ENCODE measurements around the gene HMCES.

Gene HMCES, protein sequence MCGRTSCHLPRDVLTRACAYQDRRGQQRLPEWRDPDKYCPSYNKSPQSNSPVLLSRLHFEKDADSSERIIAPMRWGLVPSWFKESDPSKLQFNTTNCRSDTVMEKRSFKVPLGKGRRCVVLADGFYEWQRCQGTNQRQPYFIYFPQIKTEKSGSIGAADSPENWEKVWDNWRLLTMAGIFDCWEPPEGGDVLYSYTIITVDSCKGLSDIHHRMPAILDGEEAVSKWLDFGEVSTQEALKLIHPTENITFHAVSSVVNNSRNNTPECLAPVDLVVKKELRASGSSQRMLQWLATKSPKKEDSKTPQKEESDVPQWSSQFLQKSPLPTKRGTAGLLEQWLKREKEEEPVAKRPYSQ

DNA sequence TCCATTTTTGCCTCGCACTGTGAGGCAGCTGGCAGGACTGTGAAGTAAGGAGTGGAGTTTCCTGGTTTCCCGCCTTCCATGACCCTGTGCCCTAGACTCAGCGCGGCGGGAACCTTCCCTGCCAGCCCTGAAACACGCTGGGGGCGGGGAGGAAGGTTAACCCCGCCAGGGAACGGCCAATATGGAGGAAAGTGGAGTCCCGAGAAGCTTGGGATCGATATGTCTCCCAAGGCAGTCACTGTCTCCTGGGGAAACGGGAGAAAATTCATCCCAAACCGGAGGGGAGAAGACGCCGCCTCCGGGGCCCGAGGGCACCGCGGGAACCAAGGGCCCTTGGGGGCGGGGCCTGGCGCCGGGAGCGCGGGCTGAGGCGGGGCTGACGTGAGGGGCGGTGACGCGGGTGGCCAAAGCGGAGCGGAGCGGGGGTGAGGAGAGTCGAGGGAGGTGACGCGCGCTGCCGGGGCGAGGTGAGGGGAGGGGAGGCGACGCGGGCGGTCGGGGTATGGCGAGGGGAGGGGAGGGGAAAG is at the start of gene HMCES:
TSS of gene HMCES (plus strand) at position 432 of the 527 bp plus-strand sequence. CDS start 863 bp downstream, outside the sequence.
- DNase-seq: peak; percentile 96

DNA sequence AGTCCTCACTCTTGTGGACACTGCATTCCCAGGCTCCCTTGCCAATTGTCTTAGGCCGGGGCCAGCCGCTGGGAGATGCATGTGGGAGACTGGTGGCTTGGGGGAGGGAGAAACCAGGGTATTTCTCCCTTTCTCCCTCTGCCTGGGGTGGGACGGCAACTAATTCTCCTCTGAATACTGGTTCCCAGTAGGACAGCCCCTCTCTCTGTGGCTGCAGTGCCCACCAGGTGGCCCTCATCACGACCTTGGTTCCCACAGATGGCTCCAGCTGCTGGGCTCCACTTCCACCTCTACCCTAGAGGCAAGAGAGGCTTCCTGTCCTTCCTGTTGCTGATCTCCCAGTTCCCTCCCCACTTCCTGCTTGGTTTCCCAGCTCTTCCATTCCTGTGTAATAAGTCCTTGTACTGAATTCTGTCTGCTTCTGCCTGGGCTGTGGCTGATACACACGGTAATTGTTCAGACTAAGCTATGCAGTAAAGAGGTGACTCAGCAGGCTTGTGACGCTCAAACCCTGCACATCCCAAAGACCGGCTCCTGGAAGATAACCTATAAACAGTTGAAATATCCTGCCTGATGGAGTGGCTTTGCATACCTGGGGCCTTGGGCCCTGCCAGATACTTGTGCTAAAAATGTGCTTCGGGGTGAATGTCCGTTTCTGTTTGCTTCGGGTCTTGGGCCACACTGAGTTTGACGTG is 49.6 kb upstream of the HMCES start:
- DNase-seq: no peak

DNA sequence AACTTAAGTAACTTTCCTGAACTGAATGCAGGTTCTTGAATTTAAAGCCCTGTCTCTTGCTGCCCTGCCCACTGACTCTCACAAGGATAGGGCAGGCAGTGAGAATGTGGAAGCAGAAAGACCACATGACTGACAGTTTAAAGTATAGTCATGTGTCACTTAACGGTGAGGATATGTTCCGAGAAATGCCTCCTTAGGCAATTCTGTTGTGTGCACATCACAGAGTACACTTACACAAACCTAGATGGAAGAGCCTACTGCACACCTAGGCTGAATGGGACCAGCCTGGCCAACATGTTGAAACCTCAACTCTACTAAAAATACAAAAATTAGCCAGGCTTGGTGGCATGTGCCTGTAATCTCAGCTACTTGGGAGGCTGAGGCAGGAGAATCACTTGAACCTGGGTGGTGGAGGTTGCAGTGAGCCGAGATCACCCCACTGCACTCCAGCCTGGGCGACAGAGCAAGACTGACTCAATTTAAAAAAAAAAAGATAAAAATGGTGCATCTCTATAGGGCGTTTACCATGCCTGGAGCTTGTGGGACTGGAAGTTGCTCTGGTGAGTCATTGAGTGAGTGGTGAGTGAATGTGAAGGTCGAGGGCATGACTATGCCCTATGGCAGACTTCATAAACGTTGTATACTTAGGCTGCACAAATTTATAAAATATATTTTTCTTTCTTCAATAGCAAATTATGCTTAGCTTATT is 48.2 kb upstream of the HMCES start:
- no peak for DNase-seq

DNA sequence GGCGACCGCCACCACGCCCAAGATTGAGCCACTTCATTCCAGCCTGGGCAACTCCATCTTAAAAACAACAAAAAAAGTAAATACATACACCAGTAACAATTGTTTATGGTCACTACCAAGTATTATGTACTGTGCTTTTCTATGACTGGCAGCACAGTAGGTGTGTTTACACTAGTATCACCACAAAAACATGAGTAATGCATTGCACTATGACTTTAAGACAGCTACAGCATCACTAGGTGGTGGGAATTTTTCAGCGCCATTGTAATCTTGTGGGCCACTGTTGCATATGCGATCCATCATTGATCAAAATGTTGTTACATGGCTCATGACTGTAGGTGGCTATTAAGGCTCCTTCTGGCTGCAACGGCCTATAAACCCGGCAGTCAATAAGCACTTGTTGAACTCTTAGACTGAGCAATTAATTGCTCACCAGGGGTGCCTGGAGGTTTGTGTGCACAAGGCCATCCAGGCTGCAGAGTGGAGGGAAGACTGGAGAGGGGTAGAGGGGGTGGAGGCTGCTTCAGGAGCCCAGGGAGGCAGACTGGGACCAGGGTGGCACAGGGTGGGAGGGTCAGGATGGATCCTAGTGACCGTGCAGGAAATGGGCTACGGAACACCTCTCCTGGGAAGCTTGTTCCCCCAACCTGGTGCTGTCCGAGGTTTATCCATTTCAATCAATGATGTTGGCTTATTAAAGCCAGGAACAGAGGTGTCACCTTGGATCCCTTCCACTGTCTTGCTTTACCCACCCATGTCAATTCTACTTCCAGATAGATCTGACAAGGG is 47.1 kb upstream of the HMCES start:
- DNase-seq: no peak

DNA sequence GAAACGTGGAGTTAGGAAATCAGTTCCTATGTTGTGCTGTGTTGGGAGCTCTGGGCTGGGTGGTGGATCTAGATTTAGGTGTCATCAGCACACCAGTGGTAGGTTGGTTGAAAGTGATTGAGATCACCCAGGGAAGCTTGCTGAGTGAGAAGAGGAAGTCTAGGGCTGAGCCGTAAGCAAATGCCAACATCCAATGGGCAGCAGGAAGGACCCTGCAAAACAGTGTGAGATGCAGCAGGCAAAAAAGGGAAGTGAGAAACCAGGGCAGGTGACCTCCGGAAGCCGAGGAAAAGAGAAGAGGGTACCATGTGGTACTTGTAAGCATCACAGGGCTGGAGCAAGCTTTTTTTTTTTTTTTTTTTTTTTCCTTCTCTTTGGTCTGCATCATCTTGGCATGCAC is 45.1 kb upstream of the HMCES start:
- DNase-seq: no peak

DNA sequence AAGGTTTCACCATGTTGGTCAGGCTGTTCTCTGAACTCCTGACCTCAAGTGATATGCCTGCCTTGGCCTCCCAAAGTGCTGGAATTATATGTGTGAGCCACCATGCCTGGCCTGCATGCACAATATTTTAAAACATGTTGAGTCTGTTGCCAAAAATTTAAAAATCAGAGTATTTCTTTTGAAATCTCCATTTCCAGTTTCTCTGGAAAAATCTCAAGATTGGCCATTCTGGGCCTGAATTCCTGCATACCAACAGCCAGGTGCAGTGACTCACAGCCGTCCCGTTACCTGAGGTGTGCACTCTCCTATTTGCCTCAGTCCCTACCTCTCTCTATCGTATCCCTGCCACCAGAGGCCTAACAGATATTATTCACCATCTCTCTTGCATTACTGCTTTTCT is 44.2 kb upstream of the HMCES start:
- no peak for DNase-seq

DNA sequence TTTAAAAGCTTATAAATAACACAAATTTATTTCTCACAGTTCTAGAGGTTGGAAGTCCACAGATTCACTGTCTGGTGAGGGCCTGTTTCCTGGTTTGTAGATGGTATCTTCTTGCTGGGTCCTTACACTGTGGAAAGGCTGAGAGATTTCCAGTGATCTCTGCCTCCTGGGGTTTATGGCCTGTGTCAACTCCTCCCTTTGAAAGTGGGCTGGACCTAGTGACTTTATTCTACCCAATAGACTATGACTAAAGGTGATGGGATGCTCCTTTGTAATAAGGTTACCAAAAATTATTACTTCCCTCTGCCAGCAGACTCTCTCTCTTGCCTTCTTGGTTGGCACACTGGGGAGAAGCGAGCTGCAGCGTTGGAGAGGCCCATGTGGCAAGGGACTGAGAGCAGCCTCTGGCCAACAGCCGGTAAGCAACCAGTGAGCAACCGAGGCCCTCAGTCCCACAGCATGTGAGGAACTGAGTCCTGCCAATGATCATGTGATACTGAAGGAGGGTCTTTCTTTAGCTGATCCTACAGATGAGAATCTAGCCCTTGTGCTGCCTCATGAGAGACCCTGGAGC is 43.2 kb upstream of the HMCES start:
- DNase-seq: no peak

DNA sequence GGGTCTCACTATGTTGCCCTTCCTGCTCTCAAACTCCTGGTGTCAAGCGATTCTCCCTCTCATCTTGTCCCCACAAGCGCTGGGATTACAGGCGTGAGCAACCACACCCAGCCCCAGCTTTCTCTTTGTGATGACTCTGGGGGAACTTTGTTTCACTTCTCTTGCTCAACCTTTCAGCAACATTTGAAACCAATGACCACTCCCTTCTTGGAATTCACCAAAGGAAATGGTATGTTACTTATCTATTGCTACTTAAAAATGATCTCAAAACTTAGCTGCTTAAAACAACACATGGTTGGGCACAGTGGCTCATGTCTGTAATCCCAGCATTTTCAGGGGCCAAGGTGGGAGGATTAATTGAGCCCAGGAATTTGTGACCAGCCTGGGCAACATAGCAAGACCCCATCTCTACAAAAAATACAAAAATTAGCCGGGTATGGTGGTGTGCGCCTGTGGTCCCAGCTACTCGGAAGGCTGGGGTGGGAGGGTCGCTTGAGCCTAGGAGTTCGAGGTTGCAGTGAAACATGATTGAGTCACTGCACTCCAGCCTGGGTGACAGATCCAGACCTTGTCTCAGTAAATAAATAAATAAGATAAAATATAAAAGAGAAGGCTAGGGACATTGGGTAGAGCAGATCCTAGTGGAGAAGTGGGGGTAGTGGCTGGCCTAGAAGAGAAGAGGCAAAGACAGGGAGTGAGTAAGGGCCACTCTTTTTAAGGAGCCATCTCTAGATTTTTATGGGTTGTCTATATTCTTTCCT is 39.5 kb upstream of the HMCES start:
- DNase-seq: no peak

DNA sequence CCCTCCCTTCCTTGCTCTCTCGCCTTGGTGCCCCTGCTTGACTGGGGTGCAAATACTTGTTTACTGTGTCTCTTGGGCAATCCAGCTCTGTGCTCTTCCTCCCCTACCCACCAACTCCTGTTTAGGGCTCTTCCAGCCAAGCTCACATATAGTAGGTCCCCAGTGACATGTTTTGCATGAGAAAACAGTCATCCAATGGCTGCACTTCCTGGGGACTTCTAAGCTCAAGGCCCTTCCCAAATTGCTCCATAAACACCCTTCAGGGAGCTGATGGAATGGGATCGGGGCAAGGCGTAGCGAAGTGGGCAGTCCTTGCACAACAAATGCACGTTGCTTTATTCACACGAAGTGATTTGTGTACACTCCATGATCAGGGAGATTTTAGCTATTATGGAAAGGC is 38.7 kb upstream of the HMCES start:
- DNase-seq: no peak

DNA sequence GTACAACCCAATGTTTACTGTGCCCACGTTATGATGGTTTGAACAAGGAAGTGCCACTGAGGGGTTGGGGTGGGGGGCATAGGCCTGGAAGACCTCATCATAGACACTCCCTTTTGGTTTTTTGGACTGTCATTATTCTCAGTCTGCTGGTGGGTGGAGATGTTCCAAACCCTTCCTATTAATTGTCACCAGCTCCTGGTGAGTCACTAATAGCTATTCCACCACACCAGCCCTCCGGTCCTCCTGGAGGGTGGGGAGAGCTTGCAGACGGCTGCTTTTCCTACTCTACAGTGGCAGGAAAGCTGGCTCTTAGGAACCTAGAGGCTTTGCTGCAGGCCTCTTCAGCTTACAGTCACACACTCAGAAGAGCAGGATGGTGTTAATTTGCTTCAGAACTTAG is 38.2 kb upstream of the HMCES start:
- DNase-seq: no peak

DNA sequence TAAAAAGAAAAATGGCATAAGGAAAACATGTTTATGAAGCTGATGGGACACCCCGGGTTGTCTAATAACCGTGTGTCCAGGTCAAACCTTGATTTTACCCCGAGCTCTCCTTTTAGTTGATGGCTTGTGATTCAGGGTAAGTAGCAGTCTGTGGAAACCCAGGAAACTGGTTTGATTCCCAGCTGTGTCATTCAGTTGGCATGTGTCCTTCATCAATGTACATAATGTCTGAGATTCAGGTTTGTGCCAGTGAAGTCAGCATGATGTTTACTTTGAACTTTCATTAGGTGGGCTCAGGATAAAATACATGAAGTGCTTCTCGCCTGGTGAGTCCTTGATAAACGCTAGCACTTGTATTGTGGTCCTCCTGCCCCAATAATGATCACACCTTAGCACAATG is 33.5 kb upstream of the HMCES start:
- no peak for DNase-seq

DNA sequence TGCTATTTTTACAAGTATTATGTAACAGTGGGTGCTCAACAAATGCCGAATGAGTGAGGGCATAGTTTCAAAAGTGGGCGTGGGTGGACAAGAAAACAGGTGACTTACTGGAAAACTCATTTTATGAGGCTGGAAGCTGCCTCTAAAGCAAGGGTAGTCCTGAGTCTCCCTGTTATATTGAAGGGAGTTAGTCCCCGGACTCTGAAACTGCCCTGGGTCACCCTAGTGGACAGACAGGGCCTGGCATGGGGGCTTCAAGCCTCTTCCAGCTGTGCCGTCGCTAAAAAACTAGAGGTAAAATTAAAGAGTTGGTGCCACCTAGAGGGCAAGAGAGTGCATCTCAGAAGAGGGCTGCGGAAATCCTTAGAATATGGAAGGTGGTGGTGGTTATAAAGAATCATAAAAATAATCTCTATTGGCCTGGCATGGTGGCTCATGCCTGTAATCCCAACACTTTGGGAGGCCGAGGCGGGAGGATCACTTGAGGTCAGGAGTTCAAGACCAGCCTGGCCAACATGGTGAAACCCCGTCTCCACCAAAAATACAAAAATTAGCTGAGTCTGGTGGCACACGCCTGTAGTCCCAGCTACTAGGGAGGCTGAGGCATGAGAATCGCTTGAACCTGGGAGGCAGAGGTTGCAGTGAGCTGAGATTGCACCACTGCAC is 32.9 kb upstream of the HMCES start:
- DNase-seq: peak; percentile 60

DNA sequence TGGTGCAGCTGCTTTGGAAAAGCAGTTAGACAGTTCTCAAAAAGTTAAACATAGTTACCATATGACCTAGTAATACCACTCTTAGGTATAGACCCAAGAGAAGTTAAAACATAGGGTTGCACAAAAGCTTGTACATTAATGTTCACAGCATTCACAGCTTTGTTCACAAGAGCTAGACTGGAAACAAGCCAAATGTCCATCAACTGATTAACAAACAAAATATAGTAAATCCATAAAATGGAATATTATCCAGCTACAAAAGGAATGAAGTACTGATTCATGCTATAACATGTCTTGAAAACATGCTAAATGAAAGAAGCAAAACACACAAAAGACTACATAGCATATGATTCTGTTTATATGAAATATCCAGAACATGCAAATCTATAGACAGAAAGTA is 32.0 kb upstream of the HMCES start:
- DNase-seq: no peak

DNA sequence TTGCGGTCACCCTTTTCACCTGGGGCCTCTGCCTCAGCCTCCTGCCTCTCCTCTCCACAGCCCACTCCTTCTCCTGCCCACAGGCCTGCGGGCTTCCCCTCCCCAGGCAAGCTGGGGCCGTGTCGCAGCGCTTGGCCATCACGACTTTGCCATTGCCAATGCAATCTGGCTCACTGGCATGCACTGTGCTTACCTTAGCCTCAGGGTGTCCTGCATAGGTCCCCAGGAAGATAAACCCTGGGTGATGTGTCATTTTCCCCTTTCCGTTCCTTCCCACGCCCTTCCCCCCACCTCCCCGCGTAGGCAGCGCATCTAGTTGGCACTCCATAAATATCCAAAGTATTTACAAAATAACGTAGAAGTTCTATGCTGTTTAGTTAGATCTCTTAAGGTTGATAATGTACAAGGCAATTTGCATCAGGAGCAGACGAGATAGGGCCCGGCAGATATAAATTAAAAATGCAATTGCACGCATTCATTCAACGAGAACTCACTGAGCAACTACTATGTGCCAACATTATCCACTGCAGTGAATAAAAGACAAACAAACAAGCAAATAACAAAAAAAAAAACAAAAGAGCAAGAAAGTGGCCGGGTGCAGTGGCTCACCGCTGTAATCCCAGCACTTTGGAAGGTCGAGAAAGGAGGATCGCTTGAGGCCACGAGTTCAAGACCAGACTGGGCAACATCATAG is 30.2 kb upstream of the HMCES start:
- no peak for DNase-seq

DNA sequence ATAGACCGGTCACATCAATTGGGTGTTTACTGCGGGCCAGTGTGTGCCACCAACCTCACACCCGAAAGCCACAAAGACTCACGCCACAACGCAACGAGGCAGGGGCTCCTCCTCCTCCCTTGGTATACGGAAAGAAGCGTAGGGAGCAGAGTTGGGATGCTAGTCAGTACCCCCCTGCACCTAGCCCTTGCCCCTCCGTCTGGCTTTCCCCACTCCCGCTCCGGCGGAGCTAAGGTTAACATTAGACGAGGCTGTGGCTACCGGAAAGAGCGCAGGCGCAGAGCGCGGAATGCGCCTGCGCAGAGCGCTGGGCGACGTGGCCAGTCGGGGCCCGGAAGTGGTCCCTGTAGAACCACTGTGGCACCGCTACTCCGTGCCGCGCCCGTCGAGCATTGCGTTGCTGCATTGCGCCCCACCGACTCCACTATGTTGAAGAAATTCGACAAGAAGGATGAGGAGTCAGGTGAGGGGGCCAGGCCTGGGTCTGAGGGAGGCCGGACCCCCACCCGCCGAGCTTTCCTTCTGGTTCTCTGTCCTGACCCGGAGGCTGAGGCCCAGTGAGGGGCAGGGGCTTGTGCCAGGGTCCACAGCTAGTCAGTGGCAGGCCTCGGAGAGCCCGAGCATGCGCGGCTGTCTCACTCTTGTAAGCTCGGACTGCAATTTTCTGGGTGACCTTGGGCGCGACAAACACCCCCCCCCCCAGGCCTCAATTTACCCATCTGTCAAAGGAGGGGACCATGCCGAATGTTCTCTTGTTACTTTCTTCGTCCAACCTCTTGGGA is 29.2 kb upstream of the HMCES start, which contains the start of gene COPG1:
TSS of gene COPG1 (plus strand) at position 323 of the 782 bp plus-strand sequence. CDS start at position 427, 104 bp downstream.
- peak; percentile 83 for DNase-seq

DNA sequence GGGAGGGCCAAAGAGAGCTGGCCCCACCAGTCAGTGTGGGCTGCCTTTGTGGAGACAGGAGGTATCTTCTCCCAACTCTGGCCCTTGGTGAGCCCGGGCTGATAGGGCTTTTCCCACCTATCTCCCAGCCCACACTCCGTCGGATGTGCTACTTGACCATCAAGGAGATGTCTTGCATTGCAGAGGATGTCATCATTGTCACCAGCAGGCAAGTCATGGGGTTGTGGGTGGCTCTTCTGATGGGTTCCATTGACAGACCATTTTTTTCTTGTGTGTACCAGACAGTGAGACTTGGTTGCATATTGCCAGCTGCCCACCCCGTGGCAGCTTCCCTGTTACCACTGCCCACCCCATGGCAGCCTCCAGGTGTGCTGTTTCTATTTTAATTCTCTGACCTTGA is 25.9 kb upstream of the HMCES start:
- DNase-seq: no peak

DNA sequence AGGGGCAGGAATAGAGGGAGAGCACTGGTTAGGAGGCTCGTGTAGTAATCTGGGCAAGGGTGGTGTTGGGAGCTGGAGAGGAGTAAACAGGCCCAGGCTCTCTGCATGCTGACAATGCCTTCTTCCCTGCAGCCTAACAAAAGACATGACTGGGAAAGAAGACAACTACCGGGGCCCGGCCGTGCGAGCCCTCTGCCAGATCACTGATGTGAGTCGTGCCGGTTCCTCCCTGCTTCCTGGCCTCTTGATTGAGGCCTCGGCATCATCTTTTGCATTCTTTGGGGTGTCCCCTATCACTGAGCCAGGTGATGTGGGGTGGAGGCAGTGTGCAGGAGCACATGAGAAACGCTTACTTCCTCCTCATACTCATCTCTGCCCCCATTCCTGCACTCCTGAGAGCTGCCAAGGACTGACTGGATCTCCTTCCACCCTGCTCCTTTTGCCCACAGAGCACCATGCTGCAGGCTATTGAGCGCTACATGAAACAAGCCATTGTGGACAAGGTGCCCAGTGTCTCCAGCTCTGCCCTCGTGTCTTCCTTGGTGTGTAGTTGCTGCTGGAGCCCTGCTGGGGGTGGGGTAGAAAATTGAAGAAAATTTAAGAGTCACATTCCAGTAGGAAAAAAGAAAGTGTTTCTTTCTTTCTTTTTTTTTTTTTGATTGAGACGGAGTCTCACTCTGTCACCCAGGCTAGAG is 24.0 kb upstream of the HMCES start:
- DNase-seq: no peak

DNA sequence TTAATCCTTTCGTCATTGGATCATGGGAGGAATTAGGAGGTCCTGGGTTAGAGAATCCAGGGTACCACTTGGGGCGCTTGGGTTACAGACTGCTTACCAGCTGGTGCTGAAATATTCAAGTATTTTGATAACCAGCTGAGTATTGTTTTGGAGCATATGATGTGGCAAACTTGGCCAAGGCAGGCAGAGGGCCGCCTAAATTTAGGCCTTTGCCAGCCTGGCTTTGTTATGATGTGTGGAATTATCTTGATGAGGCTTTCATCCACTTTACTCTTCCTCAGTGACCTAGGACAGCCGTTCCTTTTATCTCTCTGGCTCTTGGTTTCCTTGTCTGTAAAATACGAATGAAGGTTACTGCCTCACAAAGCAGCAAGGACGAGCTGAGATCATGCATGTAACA is 22.4 kb upstream of the HMCES start:
- no peak for DNase-seq

DNA sequence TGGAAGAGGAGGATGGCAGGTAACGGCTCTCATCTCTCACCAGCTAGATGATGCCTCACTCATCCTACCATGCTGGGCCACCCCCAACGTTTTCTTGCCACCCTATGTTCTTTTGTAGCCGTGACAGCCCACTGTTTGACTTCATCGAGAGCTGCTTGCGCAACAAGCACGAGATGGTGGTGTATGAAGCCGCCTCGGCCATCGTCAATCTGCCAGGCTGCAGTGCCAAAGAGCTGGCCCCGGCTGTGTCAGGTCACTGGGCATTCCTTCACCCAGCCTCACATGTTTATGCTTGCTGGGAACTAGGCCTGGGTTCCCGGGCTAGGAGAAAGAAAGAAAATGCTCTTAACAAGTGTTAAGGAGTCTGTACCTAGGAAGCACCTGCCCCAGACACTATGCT is 21.1 kb upstream of the HMCES start:
- no peak for DNase-seq
